Fibroblast of villous mesenchyme (primary cell): Measurements from ENCODE around the gene KCNQ1. TPM values are rescaled to one million over a fixed set of nuclear protein-coding genes. Genes with fewer than 3 reads are reported as not detected.

Experiments
- DNase-seq: peaks from one replicate; pipeline ENCODE4 v3.0.0-alpha.2; 2010; ENCODE audit warnings: low read depth
- H3K4me3 ChIP-seq: 2 replicates; pipeline ENCODE4 v1.5.1; 2011; ENCODE audit warnings: low read depth, mild to moderate bottlenecking, low read length
- total RNA-seq: library from RNA; depleted of rRNA; stranded (reverse); fragments of >200 nt; gene quantifications from 2 replicates; pipeline ENCODE4 v1.2.3, GENCODE V29; 2012
- TF ChIP-seq, protein P1 (sequence below): IDR thresholded peaks from 2 replicates; pipeline ENCODE4 v1.5.1; 2012; ENCODE audit warnings: low read depth, mild to moderate bottlenecking, low read length; ENCODE audit not compliant: insufficient read depth

KCNQ1 gene
- total RNA-seq, 1 donor: not detected

GRCh38 chr11:2737866-2738265 lies 293.1 kb downstream of the KCNQ1 start:
- TF ChIP-seq, protein P1, sequence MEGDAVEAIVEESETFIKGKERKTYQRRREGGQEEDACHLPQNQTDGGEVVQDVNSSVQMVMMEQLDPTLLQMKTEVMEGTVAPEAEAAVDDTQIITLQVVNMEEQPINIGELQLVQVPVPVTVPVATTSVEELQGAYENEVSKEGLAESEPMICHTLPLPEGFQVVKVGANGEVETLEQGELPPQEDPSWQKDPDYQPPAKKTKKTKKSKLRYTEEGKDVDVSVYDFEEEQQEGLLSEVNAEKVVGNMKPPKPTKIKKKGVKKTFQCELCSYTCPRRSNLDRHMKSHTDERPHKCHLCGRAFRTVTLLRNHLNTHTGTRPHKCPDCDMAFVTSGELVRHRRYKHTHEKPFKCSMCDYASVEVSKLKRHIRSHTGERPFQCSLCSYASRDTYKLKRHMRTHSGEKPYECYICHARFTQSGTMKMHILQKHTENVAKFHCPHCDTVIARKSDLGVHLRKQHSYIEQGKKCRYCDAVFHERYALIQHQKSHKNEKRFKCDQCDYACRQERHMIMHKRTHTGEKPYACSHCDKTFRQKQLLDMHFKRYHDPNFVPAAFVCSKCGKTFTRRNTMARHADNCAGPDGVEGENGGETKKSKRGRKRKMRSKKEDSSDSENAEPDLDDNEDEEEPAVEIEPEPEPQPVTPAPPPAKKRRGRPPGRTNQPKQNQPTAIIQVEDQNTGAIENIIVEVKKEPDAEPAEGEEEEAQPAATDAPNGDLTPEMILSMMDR: no peak
- H3K4me3 ChIP-seq: no peak overlapping the region
- peak; percentile 64 for DNase-seq

GRCh38 chr11:2738551-2739431 lies 294.0 kb downstream of the KCNQ1 start:
- no peak for DNase-seq
- TF ChIP-seq, protein P1: no peak
- H3K4me3 ChIP-seq: no peak overlapping the region

DNA sequence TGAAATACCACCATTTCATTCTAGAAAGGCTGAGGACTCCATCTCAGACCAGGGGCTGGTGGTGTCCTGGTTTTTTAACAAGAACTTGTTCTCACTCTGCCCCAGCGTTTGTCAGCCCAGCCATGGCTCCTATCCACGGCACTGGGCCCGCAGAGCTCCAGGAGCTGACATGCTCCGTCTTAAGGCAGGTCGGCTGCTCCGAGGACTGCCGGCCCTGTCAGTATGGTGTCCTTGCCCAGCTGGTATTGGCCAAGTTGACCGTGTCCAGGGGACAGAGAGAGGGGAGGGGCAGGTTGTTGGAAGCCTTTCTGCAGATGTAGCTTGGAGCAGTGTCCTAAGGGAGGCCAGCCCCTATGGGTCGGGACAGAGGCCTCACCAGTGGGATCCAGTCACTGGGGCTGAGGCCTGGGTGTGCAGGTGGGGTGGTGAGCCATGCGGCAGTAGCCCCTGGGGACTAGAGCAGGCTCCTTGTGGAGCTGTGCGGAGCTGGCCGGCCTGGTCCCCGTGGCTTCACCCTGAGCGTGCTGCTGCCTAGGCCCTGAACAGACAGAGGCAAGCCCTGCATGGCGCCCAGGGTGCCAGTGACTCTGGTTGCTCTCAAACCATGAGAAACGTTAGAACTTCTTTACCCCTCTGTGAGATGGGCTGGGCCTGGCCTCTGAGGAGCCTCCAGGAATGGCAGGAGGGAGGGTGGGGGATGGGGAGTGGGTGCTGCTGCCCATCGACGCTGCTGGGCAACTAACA lies 294.9 kb downstream of the KCNQ1 start:
- H3K4me3 ChIP-seq: no peak overlapping the region
- no peak for DNase-seq
- TF ChIP-seq, protein P1: no peak

DNA sequence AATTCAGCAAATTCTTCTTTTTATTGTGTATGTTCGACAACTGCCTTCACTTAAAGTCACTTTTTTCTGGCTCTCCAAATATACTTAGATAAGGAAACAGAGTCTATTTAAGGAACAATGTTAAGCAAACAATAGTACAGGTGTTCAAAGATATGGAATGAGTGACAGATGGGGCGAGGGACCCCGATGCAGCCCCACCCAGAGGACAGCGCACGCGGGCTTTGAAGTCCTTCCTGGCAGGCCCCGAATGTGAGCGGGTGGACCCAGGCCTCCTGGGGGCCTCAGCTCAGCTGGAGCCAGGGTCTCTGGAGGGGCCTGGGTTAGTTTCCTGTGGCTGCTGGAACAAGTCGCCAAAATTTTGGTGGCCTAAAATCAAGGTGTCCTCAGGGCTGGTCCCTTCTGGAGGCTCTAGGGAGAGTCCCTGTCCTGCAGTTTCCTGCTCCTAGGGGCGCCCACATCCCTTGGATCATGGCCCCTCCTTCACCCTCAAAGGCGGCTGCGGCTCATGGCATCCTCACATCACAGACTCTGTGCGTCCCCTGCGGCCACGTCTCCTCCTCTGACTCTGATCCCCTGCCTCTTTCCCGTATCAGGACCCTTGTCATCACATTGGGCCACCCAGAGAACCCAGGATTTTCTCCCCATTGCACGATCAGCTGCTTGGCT lies 295.6 kb downstream of the KCNQ1 start:
- no peak overlapping the region for H3K4me3 ChIP-seq
- TF ChIP-seq, protein P1: no peak
- DNase-seq: no peak

- TF ChIP-seq, protein P1: no peak
- H3K4me3 ChIP-seq: no peak overlapping the region
- DNase-seq: peak; percentile 21
Measured at GRCh38 chr11:2741006-2741376, 296.2 kb downstream of the KCNQ1 start.

- DNase-seq: peak; percentile 93
- TF ChIP-seq, protein P1: no peak
- H3K4me3 ChIP-seq: no peak overlapping the region
Measured at GRCh38 chr11:2741377-2742131, 296.7 kb downstream of the KCNQ1 start.
